Measurements from ENCODE around the gene ATP9A. TPM values are rescaled to one million over a fixed set of nuclear protein-coding genes. Genes with fewer than 3 reads are reported as not detected.
A peak's percentile ranks its signal among the peaks of the same experiment; 100 is the strongest.

Gene ATP9A
- total and polyA plus RNA-seq, 3 donors from 2014 or later = 46.4 to 128 (median 89.3) TPM

DNA sequence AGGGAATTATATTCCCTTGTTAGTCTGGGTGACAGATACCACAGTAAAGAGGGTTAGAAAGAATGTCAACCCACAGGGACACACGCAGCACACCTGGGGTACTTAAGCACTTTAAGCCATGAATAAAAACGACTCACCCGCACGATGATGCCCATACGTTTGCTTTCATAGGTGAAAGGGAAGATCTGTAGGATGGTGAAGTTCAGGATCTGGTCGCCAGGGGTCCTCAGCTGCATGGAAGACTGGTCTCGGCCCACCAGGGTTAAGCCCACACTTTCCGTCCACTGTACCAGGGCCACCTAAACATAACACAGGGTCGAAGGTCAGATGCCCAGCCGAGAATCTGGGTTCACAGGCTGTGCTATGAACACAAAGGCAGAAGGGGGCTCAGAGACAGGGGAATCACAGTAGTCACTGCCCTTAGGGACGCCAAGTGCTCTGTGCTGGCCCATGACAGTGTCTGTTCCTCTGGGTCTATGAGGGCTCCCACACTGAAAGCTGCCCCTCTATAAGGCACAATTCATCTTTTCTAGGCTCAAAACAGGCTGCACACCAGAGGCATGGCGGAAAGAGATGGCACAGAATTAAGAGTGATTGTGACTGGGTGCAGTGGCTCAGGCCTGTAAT, 128.9 kb downstream of the ATP9A start:
- intact Hi-C loops (cut with DNase I; ENCODE audit: low total_unique reads) = loop anchor here (10.0 kb wide), 1 partner anchor 445 kb away; no protein-coding TSS in a partner anchor
- H3K4me3 ChIP-seq = no peak overlapping the region
- no peaks in the 10 kb centered on the region for H3K36me3 ChIP-seq (ENCODE audit: low read depth, missing control alignments)
- DNase-seq = peak; percentile 82
- H3K9me3 ChIP-seq = no peaks in the 10 kb centered on the region
- H3K27me3 ChIP-seq = no peaks in the 10 kb centered on the region
- no peak overlapping the region for H3K27ac ChIP-seq
- H3K4me1 ChIP-seq = no peaks in the 10 kb centered on the region
- TF ChIP-seq, protein P1, sequence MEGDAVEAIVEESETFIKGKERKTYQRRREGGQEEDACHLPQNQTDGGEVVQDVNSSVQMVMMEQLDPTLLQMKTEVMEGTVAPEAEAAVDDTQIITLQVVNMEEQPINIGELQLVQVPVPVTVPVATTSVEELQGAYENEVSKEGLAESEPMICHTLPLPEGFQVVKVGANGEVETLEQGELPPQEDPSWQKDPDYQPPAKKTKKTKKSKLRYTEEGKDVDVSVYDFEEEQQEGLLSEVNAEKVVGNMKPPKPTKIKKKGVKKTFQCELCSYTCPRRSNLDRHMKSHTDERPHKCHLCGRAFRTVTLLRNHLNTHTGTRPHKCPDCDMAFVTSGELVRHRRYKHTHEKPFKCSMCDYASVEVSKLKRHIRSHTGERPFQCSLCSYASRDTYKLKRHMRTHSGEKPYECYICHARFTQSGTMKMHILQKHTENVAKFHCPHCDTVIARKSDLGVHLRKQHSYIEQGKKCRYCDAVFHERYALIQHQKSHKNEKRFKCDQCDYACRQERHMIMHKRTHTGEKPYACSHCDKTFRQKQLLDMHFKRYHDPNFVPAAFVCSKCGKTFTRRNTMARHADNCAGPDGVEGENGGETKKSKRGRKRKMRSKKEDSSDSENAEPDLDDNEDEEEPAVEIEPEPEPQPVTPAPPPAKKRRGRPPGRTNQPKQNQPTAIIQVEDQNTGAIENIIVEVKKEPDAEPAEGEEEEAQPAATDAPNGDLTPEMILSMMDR (IDR thresholded peaks at IDR 0.05) = peak; percentile 66 to 77 (median 76)
- TF ChIP-seq POLR2A (IDR thresholded peaks at IDR 0.05) = no peak
- WGBS, 2 donors = 41 to 43% methylated on average over 12 of the region's 12 CpGs

DNA sequence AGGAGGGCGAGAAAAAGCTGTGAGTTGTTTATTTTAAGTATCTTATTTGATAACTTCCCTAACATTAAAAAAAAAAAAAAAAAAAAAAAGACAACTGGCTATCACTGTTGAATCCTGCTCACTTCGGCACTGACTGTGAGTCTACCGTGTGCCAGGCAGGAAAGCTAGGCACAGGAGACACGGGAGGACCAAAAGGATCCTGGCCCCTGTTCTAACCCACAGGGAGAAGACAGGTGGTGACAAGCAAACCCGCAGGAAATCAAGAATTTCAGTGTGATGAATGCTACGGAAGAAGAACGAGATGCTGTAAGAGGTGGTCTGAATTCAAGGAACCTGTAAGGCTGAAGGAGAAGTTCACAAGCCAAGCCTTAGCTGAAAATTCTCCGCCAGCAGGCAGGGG, 130.9 kb downstream of the ATP9A start:
- no peak overlapping the region for H3K27ac ChIP-seq
- no peaks in the 10 kb centered on the region for H3K36me3 ChIP-seq (ENCODE audit: low read depth, missing control alignments)

DNA sequence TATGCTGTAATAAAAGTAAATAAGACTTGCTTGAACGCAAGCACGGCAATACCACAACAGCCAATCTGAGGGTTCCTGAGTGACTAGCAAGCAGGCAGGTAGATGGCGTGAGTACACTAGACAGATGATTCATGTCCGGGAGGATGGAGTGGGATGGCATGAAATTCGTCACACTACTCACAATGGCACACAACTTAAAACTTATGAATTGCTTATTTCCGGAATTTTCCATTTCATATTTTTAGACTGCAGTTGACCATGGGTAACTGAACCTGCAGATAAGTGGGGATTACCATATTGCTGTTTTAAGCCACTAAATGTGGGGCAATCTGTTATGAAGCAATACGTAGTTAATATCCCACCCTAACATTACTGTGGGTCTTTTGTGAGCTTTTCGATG, 132.1 kb downstream of the ATP9A start:
- TF ChIP-seq, protein P1 (IDR thresholded peaks at IDR 0.05) = no peak
- TF ChIP-seq POLR2A (IDR thresholded peaks at IDR 0.05) = no peak
- Histone ChIP-seq H3K27me3 (no peaks in the 10 kb centered on the region), H3K27ac (no peak overlapping the region), H3K36me3 (ENCODE audit: low read depth, missing control alignments) (no peaks in the 10 kb centered on the region), H3K4me3 (no peak overlapping the region), H3K4me1 (peaks cover 10% of the 10 kb centered on the region), H3K9me3 (no peaks in the 10 kb centered on the region)
- intact Hi-C loops (cut with DNase I; ENCODE audit: low total_unique reads) = loop anchor here (10.0 kb wide), 1 partner anchor 449 kb away; no protein-coding TSS in a partner anchor
- 91 to 92% methylated on average over 8 of the region's 8 CpGs for WGBS, 2 donors
- DNase-seq = no peak

More for the DNA sequence above, 130.9 kb downstream of the ATP9A start:
- WGBS, 2 donors = 90 to 91% methylated on average over 8 of the region's 8 CpGs
- intact Hi-C loops (cut with DNase I; ENCODE audit: low total_unique reads) = loop anchor here (10.0 kb wide), 1 partner anchor 448 kb away; no protein-coding TSS in a partner anchor
- H3K9me3 ChIP-seq = no peaks in the 10 kb centered on the region
- no peak for DNase-seq
- H3K27me3 ChIP-seq = no peaks in the 10 kb centered on the region
- peaks cover 5% of the 10 kb centered on the region for H3K4me1 ChIP-seq
- TF ChIP-seq, protein P1 (IDR thresholded peaks at IDR 0.05) = no peak
- no peak for TF ChIP-seq POLR2A (IDR thresholded peaks at IDR 0.05)
- no peak overlapping the region for H3K4me3 ChIP-seq

DNA sequence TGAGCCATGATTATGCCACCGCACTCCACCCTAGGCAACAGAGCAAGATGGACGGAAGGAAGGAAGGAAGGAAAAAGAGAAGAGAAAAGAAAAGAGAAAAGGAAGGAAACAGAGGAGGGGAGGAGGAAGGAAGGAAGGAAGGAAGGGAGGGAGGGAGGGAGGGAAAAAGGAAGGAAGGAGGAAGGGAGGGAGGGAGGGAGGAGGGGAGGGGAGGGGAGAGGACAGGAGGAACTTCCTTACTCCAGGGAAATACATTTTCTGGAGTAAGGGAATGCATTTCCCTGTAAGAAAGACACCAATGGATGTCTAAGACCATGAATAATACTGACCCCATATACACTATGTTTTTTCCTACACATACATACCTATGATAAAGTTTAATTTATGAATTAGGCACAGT, 132.5 kb downstream of the ATP9A start:
- no peak for DNase-seq
- TF ChIP-seq, protein P1 (IDR thresholded peaks at IDR 0.05) = no peak
- TF ChIP-seq POLR2A (IDR thresholded peaks at IDR 0.05) = no peak
- Histone ChIP-seq H3K4me3 (no peak overlapping the region), H3K4me1 (peaks cover 15% of the 10 kb centered on the region), H3K9me3 (no peaks in the 10 kb centered on the region), H3K27ac (no peak overlapping the region), H3K36me3 (ENCODE audit: low read depth, missing control alignments) (no peaks in the 10 kb centered on the region), H3K27me3 (no peaks in the 10 kb centered on the region)
- WGBS, 2 donors = 94 to 96% methylated on average over 2 of the region's 2 CpGs
- intact Hi-C loops (cut with DNase I; ENCODE audit: low total_unique reads) = loop anchor here (10.0 kb wide), 1 partner anchor 449 kb away; no protein-coding TSS in a partner anchor

DNA sequence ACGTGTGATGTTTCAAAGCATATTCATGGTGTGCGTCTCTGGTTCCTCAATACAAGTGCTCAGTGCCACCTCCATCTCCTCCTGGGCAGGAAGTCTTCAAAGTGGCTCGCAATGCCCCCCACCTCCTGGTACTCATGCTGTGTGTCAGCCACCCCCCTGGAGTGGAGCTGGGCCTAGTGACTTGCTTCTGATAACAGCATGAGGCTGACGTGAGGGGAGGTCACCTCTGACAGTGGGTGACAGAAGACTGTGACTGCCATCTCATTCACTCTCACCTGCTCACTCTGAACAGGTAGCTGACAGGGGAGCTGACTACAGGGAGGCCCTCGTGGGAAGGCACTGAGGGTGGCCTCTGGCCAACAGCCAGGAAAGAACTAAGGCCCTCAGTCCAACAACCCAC, 133.3 kb downstream of the ATP9A start:
- Histone ChIP-seq H3K4me3 (no peak overlapping the region), H3K4me1 (peaks cover 17% of the 10 kb centered on the region), H3K27me3 (no peaks in the 10 kb centered on the region), H3K9me3 (no peaks in the 10 kb centered on the region), H3K36me3 (ENCODE audit: low read depth, missing control alignments) (no peaks in the 10 kb centered on the region), H3K27ac (no peak overlapping the region)
- no peak for TF ChIP-seq POLR2A (IDR thresholded peaks at IDR 0.05)
- TF ChIP-seq, protein P1 (IDR thresholded peaks at IDR 0.05) = no peak
- intact Hi-C loops (cut with DNase I; ENCODE audit: low total_unique reads) = loop anchor here (10.0 kb wide), 1 partner anchor 450 kb away; no protein-coding TSS in a partner anchor
- DNase-seq = no peak
- WGBS, 2 donors = 77 to 78% methylated on average over 4 to 5 of the region's 5 CpGs

All from testis (tissue), 3 donors.